GM03348 (cell line): Measurements from ENCODE around the gene PTBP2.
"Not testable (repeated sequence)": the region's sequence is repeated elsewhere in the genome, so short reads cannot be mapped to it uniquely, and the experiment has no call there.

Experiments used
- DNase-seq: peaks from one replicate; pipeline ENCODE4 v3.0.0; 2012; ENCODE audit warnings: low spot score

The PTBP2 gene

GRCh38 chr1:96730574-96731298 lies 9.2 kb downstream of the PTBP2 start:
- no peak for DNase-seq

GRCh38 chr1:96741335-96741734 lies 19.8 kb downstream of the PTBP2 start:
- no peak for DNase-seq

GRCh38 chr1:96746440-96747420 lies 25.1 kb downstream of the PTBP2 start:
- no peak for DNase-seq

- no peak for DNase-seq
These were observed 26.0 kb downstream of the PTBP2 start for GRCh38 chr1:96747565-96747964.

- DNase-seq: no peak
These were observed 26.5 kb downstream of the PTBP2 start for GRCh38 chr1:96748078-96748477.

GRCh38 chr1:96749618-96750017 lies 28.0 kb downstream of the PTBP2 start:
- DNase-seq: no peak

- no peak for DNase-seq
These were observed 30.8 kb downstream of the PTBP2 start for GRCh38 chr1:96752394-96752793.

GRCh38 chr1:96756789-96757188 lies 35.2 kb downstream of the PTBP2 start:
- DNase-seq: no peak

GRCh38 chr1:96762586-96762985 lies 41.0 kb downstream of the PTBP2 start:
- not testable (repeated sequence) for DNase-seq

- no peak for DNase-seq
These were observed 41.9 kb downstream of the PTBP2 start for GRCh38 chr1:96763514-96763913.

- peak; percentile 4 for DNase-seq
These were observed 42.9 kb downstream of the PTBP2 start for GRCh38 chr1:96764469-96764868.

- no peak for DNase-seq
These were observed 50.3 kb downstream of the PTBP2 start for GRCh38 chr1:96771847-96772246.

- DNase-seq: no peak
These were observed 50.8 kb downstream of the PTBP2 start for GRCh38 chr1:96772349-96772748.

GRCh38 chr1:96772972-96773371 lies 51.4 kb downstream of the PTBP2 start:
- no peak for DNase-seq

GRCh38 chr1:96782206-96782605 lies 60.6 kb downstream of the PTBP2 start:
- no peak for DNase-seq

GRCh38 chr1:96782856-96783255 lies 61.3 kb downstream of the PTBP2 start:
- DNase-seq: peak; percentile 20

GRCh38 chr1:96790599-96790998 lies 69.0 kb downstream of the PTBP2 start:
- no peak for DNase-seq

GRCh38 chr1:96792220-96792619 lies 70.6 kb downstream of the PTBP2 start:
- DNase-seq: no peak

GRCh38 chr1:96801696-96802095 lies 80.1 kb downstream of the PTBP2 start:
- not testable (repeated sequence) for DNase-seq

GRCh38 chr1:96804648-96805047 lies 83.1 kb downstream of the PTBP2 start:
- DNase-seq: no peak

GRCh38 chr1:96808191-96808590 lies 86.6 kb downstream of the PTBP2 start:
- DNase-seq: no peak

GRCh38 chr1:96815914-96816313 lies 94.3 kb downstream of the PTBP2 start:
- no peak for DNase-seq

GRCh38 chr1:96820107-96820506 lies 98.5 kb downstream of the PTBP2 start:
- no peak for DNase-seq
